K562 (cell line): ENCODE measurements around the gene RPS6KA4. TPM values are rescaled to one million over a fixed set of nuclear protein-coding genes. Genes with fewer than 3 reads are reported as not detected.

Experiments used
- ADNP ChIP-seq: fragments of 200-800 bp; sonication (Bioruptor generic); IDR thresholded peaks from 2 replicates; pipeline ENCODE4 v1.6.1; 2016; ENCODE audit warnings: missing genetic modification characterization, missing compliant biosample characterization
- BRF1 ChIP-seq: IDR thresholded peaks from 3 replicates; pipeline ENCODE4 v1.6.1; 2011; ENCODE audit warnings: borderline replicate concordance, mild to moderate bottlenecking; ENCODE audit not compliant: insufficient read length; ENCODE audit errors: extremely low read depth
- CXXC5 ChIP-seq: fragments of 250-450 bp; sonication (Bioruptor Pico); IDR thresholded peaks from 2 replicates; pipeline ENCODE4 v1.8.0; 2022; ENCODE audit warnings: inconsistent platforms, mild to moderate bottlenecking, moderate library complexity
- ESRRA ChIP-seq: fragments of 450-650 bp; IDR thresholded peaks from 2 replicates; pipeline ENCODE4 v1.6.1; 2014; ENCODE audit warnings: low read depth, mild to moderate bottlenecking, moderate library complexity, borderline replicate concordance
- ETV6 ChIP-seq, 3 experiments: fragments of 150-350 bp in 1 of 3; sonication (generic) in 1 of 3; formaldehyde crosslinking in 1 of 3; IDR thresholded peaks; 2 replicates each; pipeline versions ENCODE4 v1.6.1 to v1.8.0; 2014 to 2022; ENCODE audit warnings: borderline replicate concordance in 2 of 3, low read depth in 2 of 3, antibody characterized with exemption in 1 of 3, low read length in 1 of 3, mild to moderate bottlenecking in 1 of 3, missing genetic modification reagents in 1 of 3
- JUN ChIP-seq, 2 experiments: sonication (generic) in 1 of 2; formaldehyde crosslinking in 1 of 2; IDR thresholded peaks; 2 replicates each; pipeline versions ENCODE4 v1.6.1 to v1.8.0; 2012 to 2022; ENCODE audit warnings: borderline replicate concordance in 2 of 2, mild to moderate bottlenecking in 2 of 2, improper control_type of control experiment in 1 of 2, low read depth in 1 of 2, low read length in 1 of 2, missing genetic modification reagents in 1 of 2
- LCOR ChIP-seq: sonication (generic); formaldehyde crosslinking; IDR thresholded peaks from 2 replicates; pipeline ENCODE4 v1.8.0; 2022; ENCODE audit warnings: mild to moderate bottlenecking, missing genetic modification reagents
- MAZ ChIP-seq, 2 experiments: fragments of 450-650 bp in 1 of 2; sonication (generic) in 1 of 2; formaldehyde crosslinking; IDR thresholded peaks in 1 of 2; conservative IDR thresholded peaks in 1 of 2; 2 replicates each; pipeline versions ENCODE4 v1.4.0 to v1.5.0; 2020; ENCODE audit warnings: mild to moderate bottlenecking in 1 of 2, missing genetic modification reagents in 1 of 2
- MITF ChIP-seq: IDR thresholded peaks from 2 replicates; pipeline ENCODE4 v1.6.1; 2014; ENCODE audit warnings: antibody characterized with exemption
- MYC ChIP-seq, 2 experiments: fragments of 250-450 bp in 1 of 2; sonication (Bioruptor Pico) in 1 of 2; IDR thresholded peaks; 2 replicates each; pipeline versions ENCODE4 v1.5.1 to v1.6.1; 2012 to 2021; ENCODE audit warnings: low read depth in 2 of 2, borderline replicate concordance in 1 of 2, improper control_type of control experiment in 1 of 2, low read length in 1 of 2, mild to moderate bottlenecking in 1 of 2, moderate library complexity in 1 of 2
- MYNN ChIP-seq, 2 experiments: sonication (generic); formaldehyde crosslinking in 1 of 2; IDR thresholded peaks; 2 replicates each; pipeline versions ENCODE4 v1.5.0 to v1.6.1; 2016 to 2020; ENCODE audit warnings: antibody characterized with exemption in 1 of 2, missing genetic modification reagents in 1 of 2
- NCOA6 ChIP-seq: fragments of 450-650 bp; IDR thresholded peaks from 2 replicates; pipeline ENCODE4 v1.6.1; 2017; ENCODE audit warnings: mild to moderate bottlenecking
- RAD21 ChIP-seq, 2 experiments: fragments of 250-450 bp in 1 of 2; fragments of 450-650 bp in 1 of 2; sonication (Bioruptor Pico) in 1 of 2; formaldehyde crosslinking in 1 of 2; IDR thresholded peaks in 1 of 2; conservative IDR thresholded peaks in 1 of 2; 2 replicates each; pipeline versions ENCODE4 v1.4.0 to v1.8.0; 2020 to 2022; ENCODE audit warnings: mild to moderate bottlenecking in 2 of 2, moderate library complexity in 1 of 2
- RAD51 ChIP-seq: fragments of 450-650 bp; IDR thresholded peaks from 2 replicates; pipeline ENCODE4 v1.7.1; 2016; ENCODE audit warnings: low read depth, mild to moderate bottlenecking, borderline replicate concordance
- RB1 ChIP-seq: fragments of 450-650 bp; IDR thresholded peaks from 2 replicates; pipeline ENCODE4 v1.6.1; 2017; ENCODE audit warnings: low read depth, mild to moderate bottlenecking
- SMAD4 ChIP-seq: fragments of 250-450 bp; sonication (Bioruptor Pico); conservative IDR thresholded peaks from 2 replicates; pipeline ENCODE4 v1.8.0; 2021; ENCODE audit warnings: inconsistent platforms, mild to moderate bottlenecking, moderate library complexity
- SMARCE1 ChIP-seq: fragments of 450-650 bp; IDR thresholded peaks from 2 replicates; pipeline ENCODE4 v1.7.1; 2016; ENCODE audit warnings: mild to moderate bottlenecking
- SNRNP70 ChIP-seq: fragments of 200-400 bp; formaldehyde crosslinking; optimal IDR thresholded peaks from 2 replicates; pipeline ENCODE3; 2017; ENCODE audit warnings: low read depth, low read length
- TAL1 ChIP-seq: fragments of 450-650 bp; IDR thresholded peaks from 2 replicates; pipeline ENCODE4 v1.6.1; 2016; ENCODE audit warnings: mild to moderate bottlenecking
- TCF7 ChIP-seq: sonication (generic); IDR thresholded peaks from 2 replicates; pipeline ENCODE4 v1.6.1; 2016; ENCODE audit warnings: antibody characterized with exemption, borderline replicate concordance
- TRIM24 ChIP-seq, 2 experiments: fragments of 450-650 bp; IDR thresholded peaks; 2 replicates each; pipeline ENCODE4 v1.6.1; 2016
- ZBTB26 ChIP-seq: fragments of 450-650 bp; formaldehyde crosslinking; IDR thresholded peaks from 2 replicates; pipeline ENCODE4 v1.4.0; 2022; ENCODE audit warnings: missing genetic modification characterization
- ZNF3 ChIP-seq: fragments of 250-450 bp; sonication (Bioruptor Pico); IDR thresholded peaks from 2 replicates; pipeline ENCODE4 v1.5.0; 2021; ENCODE audit warnings: mild to moderate bottlenecking, moderate library complexity
- polyA plus RNA-seq, 8 experiments: library from polyadenylated mRNA; depleted of rRNA in 4 of 8; stranded (reverse) in 5 of 8; unstranded in 3 of 8; fragments of >200 nt; fragmentation: Nextera tagmentation in 2 of 8; fragmentation: Illumina TruSeq in 1 of 8; extraction: Ambion mirVana in 2 of 8; extraction: Trizol in 1 of 8; gene quantifications; 2 replicates each; pipeline versions ENCODE4 v1.2.1 to v1.2.3, GENCODE V29; 2011 to 2014; ENCODE audit warnings: inconsistent platforms in 1 of 8, missing spikeins in 1 of 8
- total RNA-seq, 7 experiments: library from RNA; depleted of rRNA in 6 of 7; stranded (reverse); fragments of >200 nt in 6 of 7; fragmentation: Illumina TruSeq in 2 of 7; extraction: Trizol in 2 of 7; gene quantifications; 2 replicates each; pipeline versions ENCODE4 v1.2.1 to v1.2.3, GENCODE V29; 2011 to 2021; ENCODE audit warnings: low replicate concordance in 1 of 7

The RPS6KA4 gene
- total and polyA plus RNA-seq, 9 of the 15 experiments (the other 6 are each of a cell fraction or from before 2014, with no cell fraction given): 0.15 to 23.8 (median 9.8) TPM

- TF ChIP-seq JUN (IDR thresholded peaks at IDR 0.05; ENCODE audit: borderline replicate concordance, low read depth, low read length) (peak; percentile 97), JUN (CRISPR knock-in tag; IDR thresholded peaks at IDR 0.05; ENCODE audit: borderline replicate concordance) (peak; percentile 95), MYC (IDR thresholded peaks at IDR 0.05; ENCODE audit: low read depth, low read length) (peak; percentile 78), MYC (CRISPR knock-in tag; IDR thresholded peaks at IDR 0.05; ENCODE audit: borderline replicate concordance, low read depth) (no peak), RAD21 (CRISPR knock-in tag; conservative IDR thresholded peaks at IDR 0.05 in 1 of 2, IDR thresholded peaks at IDR 0.05 in 1 of 2) (peak; percentile 18 to 24; a peak in 2 of 4 replicates), TRIM24 (IDR thresholded peaks at IDR 0.05) (peak; percentile 98), RB1 (peak; percentile 33; the same call in 1 of the 2 replicates), NCOA6 (no peak), ZNF3 (CRISPR knock-in tag) (no peak), CXXC5 (CRISPR knock-in tag) (peak; percentile 70), SMAD4 (CRISPR knock-in tag) (peak; percentile 98), TCF7 (peak; percentile 72; the same call in 1 of the 2 replicates), MAZ (CRISPR knock-in tag; conservative IDR thresholded peaks at IDR 0.05 in 1 of 2, IDR thresholded peaks at IDR 0.05 in 1 of 2) (peak; percentile 91 to 92), ESRRA (peak; percentile 83), LCOR (peak; percentile 85), RAD51 (peak; percentile 55), TAL1 (peak; percentile 98), ADNP (tag) (peak; percentile 93), SNRNP70 (no peak), MYNN (IDR thresholded peaks at IDR 0.05) (peak; percentile 97), MYNN (CRISPR knock-in tag; IDR thresholded peaks at IDR 0.05) (no peak), SMARCE1 (peak; percentile 99), ZBTB26 (CRISPR knock-in tag) (no peak), MITF (peak; percentile 87), BRF1 (no peak), ETV6 (IDR thresholded peaks at IDR 0.05; ENCODE audit: borderline replicate concordance in 1 of 2, low read depth in 2 of 2, low read length in 1 of 2) (peak in 1 of 2 experiments; percentile 61; a peak in 1 of 4 replicates), ETV6 (CRISPR knock-in tag; IDR thresholded peaks at IDR 0.05; ENCODE audit: borderline replicate concordance) (no peak)
These were observed 23.9 kb upstream of the RPS6KA4 start (continued) for GRCh38 chr11:64334764-64335735.
